HG03175 (cell line): ENCODE measurements around the gene CSPG5.

Experiments
- ATAC-seq: cut with Tn5 transposase; IDR thresholded peaks from one replicate; pipeline ENCODE4 v1.9.1; 2021; ENCODE audit warnings: mild to moderate bottlenecking, moderate library complexity; ENCODE audit not compliant: unreplicated experiment

CSPG5 gene

GRCh38 chr3:47541583-47542108, 37.0 kb downstream of the CSPG5 start:
- ATAC-seq = no peak

GRCh38 chr3:47540281-47540680, 38.4 kb downstream of the CSPG5 start:
- no peak for ATAC-seq

- no peak for ATAC-seq
Measured at GRCh38 chr3:47536967-47537366, 41.7 kb downstream of the CSPG5 start.

- no peak for ATAC-seq
Measured at GRCh38 chr3:47536221-47536891, 42.3 kb downstream of the CSPG5 start.

GRCh38 chr3:47533996-47534454, 44.6 kb downstream of the CSPG5 start:
- no peak for ATAC-seq

- no peak for ATAC-seq
Measured at GRCh38 chr3:47533481-47533880, 45.2 kb downstream of the CSPG5 start.

GRCh38 chr3:47527952-47528725, 50.5 kb downstream of the CSPG5 start:
- no peak for ATAC-seq

GRCh38 chr3:47525617-47526016, 53.0 kb downstream of the CSPG5 start:
- ATAC-seq = no peak

- ATAC-seq = no peak
Measured at GRCh38 chr3:47523310-47524073, 55.2 kb downstream of the CSPG5 start.

GRCh38 chr3:47522082-47522987, 56.3 kb downstream of the CSPG5 start:
- ATAC-seq = peak; percentile 72

- ATAC-seq = no peak
Measured at GRCh38 chr3:47520756-47521155, 57.9 kb downstream of the CSPG5 start.

- no peak for ATAC-seq
Measured at GRCh38 chr3:47517937-47518336, 60.7 kb downstream of the CSPG5 start.

- ATAC-seq = no peak
Measured at GRCh38 chr3:47515864-47516319, 62.8 kb downstream of the CSPG5 start.

- ATAC-seq = no peak
Measured at GRCh38 chr3:47515100-47515499, 63.6 kb downstream of the CSPG5 start.

- ATAC-seq = peak; percentile 95
Measured at GRCh38 chr3:47513125-47513929, 65.3 kb downstream of the CSPG5 start, which contains the start of gene ELP6. ELP6 (minus strand) TSS chr3:47513712; CDS start chr3:47513590, 122 bp downstream.

GRCh38 chr3:47512416-47513124, 66.1 kb downstream of the CSPG5 start:
- ATAC-seq = no peak
